ENCODE results near the gene PTPN6.

The PTPN6 gene

GRCh38 chr12:7009512-7009911 is 58.4 kb downstream of the PTPN6 start:
- DNase-seq (ENCODE audit: low read depth in 2 of 2) = no peak
